Left renal pelvis (tissue), 4 donors: ENCODE measurements around the gene TSPAN16. TPM values are rescaled to one million over a fixed set of nuclear protein-coding genes. Genes with fewer than 3 reads are reported as not detected.

Source experiments
- DNase-seq, 4 donors: peaks; one replicate each; pipeline ENCODE4 v3.0.0-alpha.2; 2013; ENCODE audit warnings: low read depth in 4 of 4, low spot score in 3 of 4
- polyA plus RNA-seq, 4 donors: library from polyadenylated mRNA; unstranded; fragments of 120-200 nt; gene quantifications; one replicate each; pipeline ENCODE4 v1.2.1, GENCODE V29; 2013; ENCODE audit not compliant: insufficient read length in 4 of 4

Gene TSPAN16
- polyA plus RNA-seq, 4 donors = not detected

DNA sequence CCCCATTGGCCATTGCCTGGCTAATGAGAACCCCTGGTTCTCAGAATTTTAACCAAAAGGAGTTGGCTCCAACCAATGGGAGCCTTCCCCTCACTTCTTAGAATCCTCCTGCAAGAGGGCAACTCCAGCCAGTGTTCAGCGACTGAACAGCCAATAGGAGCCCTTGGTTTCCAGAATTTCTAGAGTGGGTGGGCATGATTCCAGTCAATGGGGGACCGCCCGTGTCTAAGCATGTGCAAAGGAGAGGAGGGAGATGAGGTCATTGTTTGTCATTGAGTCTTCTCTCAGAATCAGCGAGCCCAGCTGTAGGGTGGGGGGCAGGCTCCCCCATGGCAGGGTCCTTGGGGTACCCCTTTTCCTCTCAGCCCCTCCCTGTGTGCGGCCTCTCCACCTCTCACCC lies 69.0 kb downstream of the TSPAN16 start:
- DNase-seq = no peak

Other genes starting within 250 kb of the TSPAN16 start
- 10 to 100 TPM; 17.9 to 26.9 (median 25.0) TPM for gene LDLR, start 206.7 kb upstream of the TSPAN16 start, polyA plus RNA-seq
- gene SPC24, start 140.4 kb upstream of the TSPAN16 start, polyA plus RNA-seq = 10 to 100 TPM; 15.8 to 20.0 (median 17.9) TPM
- 100 to 1,000 TPM; 110 to 199 (median 130) TPM for gene KANK2, start 98.6 kb upstream of the TSPAN16 start, polyA plus RNA-seq
- under 1 TPM; 0.32 to 0.56 (median 0.48) TPM for gene ANGPTL8, start 56.5 kb upstream of the TSPAN16 start, polyA plus RNA-seq
- 10 to 100 TPM; 29.6 to 56.0 (median 40.2) TPM for gene DOCK6, start 33.6 kb upstream of the TSPAN16 start, polyA plus RNA-seq
- 10 to 100 TPM in 3 of 4 donors, 1 to 10 TPM in 1; 8.6 to 18.4 (median 17.0) TPM for gene RAB3D, start 43.5 kb downstream of the TSPAN16 start, polyA plus RNA-seq
- gene TMEM205, start 50.1 kb downstream of the TSPAN16 start, polyA plus RNA-seq = 100 to 1,000 TPM in 3 of 4 donors, 10 to 100 TPM in 1; 64.3 to 142 (median 122) TPM
- 10 to 100 TPM; 19.0 to 43.4 (median 23.4) TPM for gene CCDC159, start 50.4 kb downstream of the TSPAN16 start, polyA plus RNA-seq
- gene PLPPR2, start 59.3 kb downstream of the TSPAN16 start, polyA plus RNA-seq = 10 to 100 TPM; 10.5 to 30.4 (median 17.1) TPM
- 1 to 10 TPM; 2.5 to 3.7 (median 3.0) TPM for gene SWSAP1, start 78.5 kb downstream of the TSPAN16 start, polyA plus RNA-seq
- gene EPOR, start 88.2 kb downstream of the TSPAN16 start, polyA plus RNA-seq = 10 to 100 TPM in 3 of 4 donors, 1 to 10 TPM in 1; 6.3 to 41.9 (median 20.9) TPM
- gene RGL3, start 123.2 kb downstream of the TSPAN16 start, polyA plus RNA-seq = 100 to 1,000 TPM in 1 of 4 donors, 10 to 100 TPM in 2, 1 to 10 TPM in 1; 1.7 to 148 (median 71.4) TPM
- 1 to 10 TPM in 3 of 4 donors, under 1 TPM in 1; 0.56 to 2.6 (median 1.5) TPM for gene ODAD3, start 139.0 kb downstream of the TSPAN16 start, polyA plus RNA-seq
- gene PRKCSH, start 139.5 kb downstream of the TSPAN16 start, polyA plus RNA-seq = 100 to 1,000 TPM; 306 to 374 (median 342) TPM
- under 1 TPM; 0.13 to 0.53 (median 0.22) TPM for gene ELAVL3, start 184.9 kb downstream of the TSPAN16 start, polyA plus RNA-seq
- gene ZNF653, start 209.7 kb downstream of the TSPAN16 start, polyA plus RNA-seq = 10 to 100 TPM in 1 of 4 donors, 1 to 10 TPM in 3; 6.9 to 12.5 (median 8.3) TPM
- gene ECSIT, start 233.0 kb downstream of the TSPAN16 start, polyA plus RNA-seq = 10 to 100 TPM; 33.6 to 42.2 (median 37.8) TPM
- gene CNN1, start 242.7 kb downstream of the TSPAN16 start, polyA plus RNA-seq = 10 to 100 TPM in 1 of 4 donors, 1 to 10 TPM in 3; 2.6 to 10.6 (median 4.0) TPM